HepG2 (cell line): Measurements from ENCODE around the gene SLC16A1. TPM values are rescaled to one million over a fixed set of nuclear protein-coding genes. Genes with fewer than 3 reads are reported as not detected.

Experiments
- ATAC-seq: fragments of 200-7000 bp; cut with Tn5 transposase; 3 replicates; pipeline ENCODE4 v1.9.1; 2020; ENCODE audit warnings: mild to moderate bottlenecking, moderate library complexity
- BruUV-seq: library from RNA; stranded (reverse); fragments of 400-500 nt; replicated peaks from 2 replicates; lab custom pipeline; 2021; lab: Mats Ljungman, UMichigan
- CTCF ChIA-PET: fragments of 300-600 bp; formaldehyde crosslinking; extraction: SDS; loops from one replicate; lab custom pipeline; 2021; ENCODE audit warnings: low total read pairs, inconsistent platforms, low intra/inter-chr PET ratio; lab: Yijun Ruan, JAX
- POLR2A ChIA-PET: fragments of 350-600 bp; sonication (Branson Sonifier 250); formaldehyde crosslinking; loops from one replicate; lab custom pipeline; 2020; ENCODE audit warnings: antibody characterized with exemption, inconsistent platforms; lab: Yijun Ruan, JAX
- DNase-seq: peaks from one replicate; pipeline ENCODE4 v3.0.0-alpha.2; 2015; ENCODE audit warnings: low spot score
- FAIRE-seq: peaks from 3 replicates; lab custom pipeline; 2011; peaks lifted over from hg19 to GRCh38; lab: Jason Lieb, UNC
- H2AFZ ChIP-seq: one replicate; pipeline ENCODE4 v1.6.1; 2011; ENCODE audit warnings: low read length, inconsistent platforms
- H3K27ac ChIP-seq: fragments of 300-600 bp; 3 replicates; pipeline ENCODE4 v1.8.0; 2011; ENCODE audit warnings: mixed run types, mild to moderate bottlenecking, mixed read lengths, low read length, inconsistent platforms; ENCODE audit not compliant: insufficient read depth; ENCODE audit errors: extremely low read length
- H3K27me3 ChIP-seq, 2 experiments: fragments of 200-600 bp in 1 of 2; 2 replicates in 1 of 2; 3 replicates in 1 of 2; pipeline versions ENCODE4 v1.6.0 to v1.8.0; 2011; ENCODE audit warnings: low read length in 2 of 2, mild to moderate bottlenecking in 2 of 2, moderate library complexity in 2 of 2, inconsistent platforms in 1 of 2; ENCODE audit not compliant: insufficient read depth in 2 of 2, control insufficient read depth in 1 of 2
- H3K36me3 ChIP-seq, 2 experiments: fragments of 200-600 bp in 1 of 2; replicated peaks in 1 of 2; 2 replicates in 1 of 2; 3 replicates in 1 of 2; pipeline versions ENCODE4 v1.5.1 to v1.8.0; 2011; ENCODE audit warnings: low read length in 2 of 2, inconsistent platforms in 1 of 2; ENCODE audit not compliant: insufficient read depth in 2 of 2, control insufficient read depth in 1 of 2
- H3K4me1 ChIP-seq: 2 replicates; pipeline ENCODE4 v1.5.1; 2012; ENCODE audit warnings: low read length, inconsistent platforms; ENCODE audit not compliant: insufficient read depth
- H3K4me2 ChIP-seq: 2 replicates; pipeline ENCODE4 v1.6.0; 2011; ENCODE audit warnings: low read depth, low read length, inconsistent platforms
- H3K4me3 ChIP-seq, 3 experiments: fragments of 200-600 bp in 1 of 3; sonication (generic), shearing (Covaris generic) in 1 of 3; replicated peaks in 1 of 3; 2 replicates each; pipeline ENCODE4 v1.5.1; 2011 to 2016; ENCODE audit warnings: low read length in 3 of 3, inconsistent platforms in 2 of 3, low read depth in 2 of 3, mild to moderate bottlenecking in 2 of 3, control low read depth in 1 of 3, mixed read lengths in 1 of 3; ENCODE audit not compliant: insufficient read depth in 1 of 3
- H3K79me2 ChIP-seq: one replicate; pipeline ENCODE4 v1.6.1; 2011; ENCODE audit warnings: low read length, inconsistent platforms; ENCODE audit not compliant: insufficient read depth
- H3K9ac ChIP-seq: 2 replicates; pipeline ENCODE4 v1.6.0; 2011; ENCODE audit warnings: mild to moderate bottlenecking, low read depth, low read length, inconsistent platforms; ENCODE audit not compliant: insufficient read depth
- H3K9me3 ChIP-seq: 2 replicates; pipeline ENCODE4 v1.5.1; 2012; ENCODE audit warnings: mild to moderate bottlenecking, low read length
- H4K20me1 ChIP-seq: 2 replicates; pipeline ENCODE4 v1.6.0; 2011; ENCODE audit warnings: inconsistent platforms, mild to moderate bottlenecking, low read length, moderate library complexity; ENCODE audit not compliant: insufficient read depth
- ARNTL ChIP-seq: sonication (generic); formaldehyde crosslinking; IDR thresholded peaks from 2 replicates; pipeline ENCODE4 v1.4.0; 2020; ENCODE audit warnings: mild to moderate bottlenecking, missing genetic modification reagents
- JUN ChIP-seq: sonication (generic); formaldehyde crosslinking; IDR thresholded peaks from 2 replicates; pipeline ENCODE4 v1.4.0; 2020; ENCODE audit warnings: mild to moderate bottlenecking, missing genetic modification reagents
- NPAS2 ChIP-seq: sonication (generic); formaldehyde crosslinking; IDR thresholded peaks from 2 replicates; pipeline ENCODE4 v1.8.0; 2022; ENCODE audit warnings: mild to moderate bottlenecking, missing genetic modification reagents, borderline replicate concordance
- PRPF4 ChIP-seq: fragments of 200-400 bp; formaldehyde crosslinking; IDR thresholded peaks from 2 replicates; pipeline ENCODE4 v1.6.1; 2016; ENCODE audit warnings: low read length, low read depth; ENCODE audit not compliant: poor library complexity, severe bottlenecking
- ZNF101 ChIP-seq: sonication (generic); formaldehyde crosslinking; IDR thresholded peaks from 2 replicates; pipeline ENCODE4 v1.4.0; 2020; ENCODE audit warnings: mild to moderate bottlenecking, low read depth, missing genetic modification reagents, borderline replicate concordance
- ZNF549 ChIP-seq: sonication (generic); formaldehyde crosslinking; IDR thresholded peaks from 2 replicates; pipeline ENCODE4 v1.5.0; 2020; ENCODE audit warnings: missing genetic modification reagents
- ZNF7 ChIP-seq: IDR thresholded peaks from 2 replicates; pipeline ENCODE4 v1.6.1; 2016; ENCODE audit warnings: missing biosample characterization, missing genetic modification reagents
- ZSCAN22 ChIP-seq: sonication (generic); formaldehyde crosslinking; IDR thresholded peaks from 2 replicates; pipeline ENCODE4 v1.4.0; 2020; ENCODE audit warnings: mild to moderate bottlenecking, missing genetic modification reagents
- WGBS: methylation state at CpG from one replicate; pipeline ENCODE4 v1.1.6; 2017; ENCODE audit warnings: low lambda C conversion rate; 5-methylcytosine and 5-hydroxymethylcytosine counted together
- in situ Hi-C: cut with HindIII; loops from 2 replicates; pipeline ENCODE4 v1.10.0; 2017; ENCODE audit warnings: low pct_unique_long_range_greater_than_20kb; ENCODE audit not compliant: extremely low pct_ligation_motif_present
- intact Hi-C: fragments of 100-400 bp; cut with micrococcal nuclease; formaldehyde crosslinking; loops from one replicate; pipeline ENCODE4 v1.10.0; 2022; ENCODE audit not compliant: unreplicated experiment
- polyA plus RNA-seq, 8 experiments: library from polyadenylated mRNA; depleted of rRNA in 3 of 8; stranded (reverse) in 7 of 8; unstranded in 1 of 8; fragments of >200 nt; fragmentation: Illumina TruSeq in 4 of 8; extraction: Trizol in 4 of 8; gene quantifications; 2 replicates each; pipeline versions ENCODE4 v1.2.1 to v1.2.3, GENCODE V29; 2011 to 2016; ENCODE audit warnings: low read depth in 4 of 8, missing spikeins in 1 of 8, mixed read lengths in 1 of 8; ENCODE audit not compliant: insufficient read depth in 1 of 8
- total RNA-seq, 5 experiments: library from RNA; depleted of rRNA; stranded (reverse); fragments of >200 nt; fragmentation: Illumina TruSeq; extraction: Trizol; gene quantifications; 2 replicates each; pipeline ENCODE4 v1.2.3, GENCODE V29; 2016; ENCODE audit warnings: low read depth in 1 of 5
- TF ChIP-seq, protein P1 (sequence below): fragments of 450-650 bp; IDR thresholded peaks from 2 replicates; pipeline ENCODE4 v1.6.1; 2016
- TF ChIP-seq, protein P2 (sequence below): sonication (generic); formaldehyde crosslinking; IDR thresholded peaks from 2 replicates; pipeline ENCODE4 v1.4.0; 2020; ENCODE audit warnings: mild to moderate bottlenecking, missing genetic modification reagents
- TF ChIP-seq, protein P3 (sequence below): sonication (generic); formaldehyde crosslinking; IDR thresholded peaks from 2 replicates; pipeline ENCODE4 v1.8.1; 2023; ENCODE audit warnings: mild to moderate bottlenecking, missing genetic modification reagents

The SLC16A1 gene
- total and polyA plus RNA-seq, 2 of the 13 experiments (the other 11 are each of a cell fraction or from before 2014, with no cell fraction given) = 106 to 142 TPM

DNA sequence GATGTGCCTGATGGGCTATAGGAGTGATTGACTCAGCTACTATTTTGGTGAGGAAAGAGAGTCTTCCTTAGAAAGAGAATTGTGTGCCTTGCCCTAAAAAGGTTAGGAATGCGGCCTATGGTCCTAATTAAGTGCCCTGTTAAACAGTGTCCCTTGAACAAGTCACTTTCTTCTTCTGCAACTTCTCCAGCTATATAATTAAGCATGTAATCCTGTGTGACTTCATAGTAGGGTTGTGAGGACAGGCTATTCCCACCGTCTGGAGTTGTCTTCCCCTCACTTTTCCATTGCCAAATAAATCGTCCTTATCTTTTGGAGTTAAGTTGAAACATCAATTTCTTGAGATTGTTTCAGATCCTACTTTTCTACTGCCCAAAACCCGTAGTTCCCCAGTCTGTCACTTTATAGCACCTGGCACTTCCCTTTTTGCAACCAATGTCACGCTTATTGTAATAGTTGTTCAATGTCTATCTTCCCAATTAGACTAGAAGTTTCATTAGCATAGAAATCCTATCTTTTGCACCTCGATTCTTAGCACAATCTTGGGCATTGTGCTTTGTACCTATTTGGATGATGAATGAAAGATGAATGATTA lies 27.6 kb upstream of the SLC16A1 start:
- Histone ChIP-seq H3K79me2 (no peaks in the 10 kb centered on the region), H3K4me1 (no peaks in the 10 kb centered on the region), H4K20me1 (no peaks in the 10 kb centered on the region), H3K9ac (no peak overlapping the region), H3K9me3 (no peaks in the 10 kb centered on the region), H3K4me3 (no peak overlapping the region), H3K27ac (no peak overlapping the region), H3K27me3 (no peaks in the 10 kb centered on the region), H2AFZ (no peak overlapping the region), H3K4me2 (no peak overlapping the region), H3K36me3 (peaks cover 2 to 3% of the 10 kb centered on the region in 2 experiments; a peak in 1 of 5 replicates)
- WGBS = 97% methylated on average over 6 of the region's 6 CpGs
- BruUV-seq = no TSS peak
- no peak for ATAC-seq
- in situ Hi-C loops (no loop called here), intact Hi-C loops (no loop called here)
- no peak for FAIRE-seq
- no peak for TF ChIP-seq PRPF4
- TF ChIP-seq ARNTL (CRISPR knock-in tag) = no peak
- TF ChIP-seq ZNF549 (CRISPR knock-in tag) = no peak
- no peak for TF ChIP-seq ZNF101
- TF ChIP-seq NPAS2 = no peak
- TF ChIP-seq ZNF7 = no peak
- TF ChIP-seq ZSCAN22 (CRISPR knock-in tag) = no peak
- ChIA-PET CTCF (no interaction called here), POLR2A (no interaction called here)
- no peak for DNase-seq

- Histone ChIP-seq H3K36me3 (peaks cover 2 to 3% of the 10 kb centered on the region in 2 experiments; a peak in 1 of 5 replicates), H3K9me3 (no peaks in the 10 kb centered on the region), H3K4me1 (peaks cover 3% of the 10 kb centered on the region; the same call in 1 of the 2 replicates), H3K79me2 (no peaks in the 10 kb centered on the region), H4K20me1 (no peaks in the 10 kb centered on the region), H3K4me2 (no peak overlapping the region), H3K4me3 (no peak overlapping the region), H3K27me3 (no peaks in the 10 kb centered on the region), H3K9ac (no peak overlapping the region), H3K27ac (no peak overlapping the region), H2AFZ (no peak overlapping the region)
- ChIA-PET CTCF (no interaction called here), POLR2A (no interaction called here)
- ATAC-seq = no peak
- no TSS peak for BruUV-seq
- no peak for DNase-seq
- 95% methylated on average over 5 of the region's 5 CpGs for WGBS
- no peak for FAIRE-seq
- in situ Hi-C loops = no loop called here
- intact Hi-C loops = no loop called here
- no peak for TF ChIP-seq JUN (CRISPR knock-in tag)
- TF ChIP-seq, protein P1, sequence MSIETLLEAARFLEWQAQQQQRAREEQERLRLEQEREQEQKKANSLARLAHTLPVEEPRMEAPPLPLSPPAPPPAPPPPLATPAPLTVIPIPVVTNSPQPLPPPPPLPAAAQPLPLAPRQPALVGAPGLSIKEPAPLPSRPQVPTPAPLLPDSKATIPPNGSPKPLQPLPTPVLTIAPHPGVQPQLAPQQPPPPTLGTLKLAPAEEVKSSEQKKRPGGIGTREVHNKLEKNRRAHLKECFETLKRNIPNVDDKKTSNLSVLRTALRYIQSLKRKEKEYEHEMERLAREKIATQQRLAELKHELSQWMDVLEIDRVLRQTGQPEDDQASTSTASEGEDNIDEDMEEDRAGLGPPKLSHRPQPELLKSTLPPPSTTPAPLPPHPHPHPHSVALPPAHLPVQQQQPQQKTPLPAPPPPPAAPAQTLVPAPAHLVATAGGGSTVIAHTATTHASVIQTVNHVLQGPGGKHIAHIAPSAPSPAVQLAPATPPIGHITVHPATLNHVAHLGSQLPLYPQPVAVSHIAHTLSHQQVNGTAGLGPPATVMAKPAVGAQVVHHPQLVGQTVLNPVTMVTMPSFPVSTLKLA = no peak
- TF ChIP-seq, protein P2, sequence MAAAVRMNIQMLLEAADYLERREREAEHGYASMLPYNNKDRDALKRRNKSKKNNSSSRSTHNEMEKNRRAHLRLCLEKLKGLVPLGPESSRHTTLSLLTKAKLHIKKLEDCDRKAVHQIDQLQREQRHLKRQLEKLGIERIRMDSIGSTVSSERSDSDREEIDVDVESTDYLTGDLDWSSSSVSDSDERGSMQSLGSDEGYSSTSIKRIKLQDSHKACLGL (CRISPR knock-in tag) = no peak
- TF ChIP-seq, protein P3, sequence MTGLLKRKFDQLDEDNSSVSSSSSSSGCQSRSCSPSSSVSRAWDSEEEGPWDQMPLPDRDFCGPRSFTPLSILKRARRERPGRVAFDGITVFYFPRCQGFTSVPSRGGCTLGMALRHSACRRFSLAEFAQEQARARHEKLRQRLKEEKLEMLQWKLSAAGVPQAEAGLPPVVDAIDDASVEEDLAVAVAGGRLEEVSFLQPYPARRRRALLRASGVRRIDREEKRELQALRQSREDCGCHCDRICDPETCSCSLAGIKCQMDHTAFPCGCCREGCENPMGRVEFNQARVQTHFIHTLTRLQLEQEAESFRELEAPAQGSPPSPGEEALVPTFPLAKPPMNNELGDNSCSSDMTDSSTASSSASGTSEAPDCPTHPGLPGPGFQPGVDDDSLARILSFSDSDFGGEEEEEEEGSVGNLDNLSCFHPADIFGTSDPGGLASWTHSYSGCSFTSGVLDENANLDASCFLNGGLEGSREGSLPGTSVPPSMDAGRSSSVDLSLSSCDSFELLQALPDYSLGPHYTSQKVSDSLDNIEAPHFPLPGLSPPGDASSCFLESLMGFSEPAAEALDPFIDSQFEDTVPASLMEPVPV (CRISPR knock-in tag) = no peak
These were observed 27.0 kb upstream of the SLC16A1 start for GRCh38 chr1:112982853-112983536.
